Transverse colon (tissue), 4 donors: ENCODE measurements around the gene HK1. TPM values are rescaled to one million over a fixed set of nuclear protein-coding genes. Genes with fewer than 3 reads are reported as not detected.
A peak's percentile ranks its signal among the peaks of the same experiment; 100 is the strongest.

Source experiments
- DNase-seq: peaks from one replicate; pipeline ENCODE4 v3.0.0-alpha.2; 2019
- H3K27ac ChIP-seq, 4 donors: fragments of 200-600 bp; sonication (generic); 2 replicates each; pipeline ENCODE4 v1.5.1; 2016 to 2018; ENCODE audit warnings: inconsistent platforms in 4 of 4
- H3K27me3 ChIP-seq: fragments of 200-600 bp; sonication (generic); 2 replicates; pipeline ENCODE4 v1.5.1; 2017; ENCODE audit warnings: inconsistent platforms
- H3K36me3 ChIP-seq, 4 donors: fragments of 200-600 bp; sonication (generic); 2 replicates each; pipeline ENCODE4 v1.5.1; 2017 to 2019; ENCODE audit warnings: inconsistent platforms in 4 of 4
- H3K4me1 ChIP-seq, 4 donors: fragments of 200-600 bp; sonication (generic); 2 replicates each; pipeline ENCODE4 v1.5.1; 2017 to 2020; ENCODE audit warnings: inconsistent platforms in 4 of 4
- H3K4me3 ChIP-seq, 4 donors: fragments of 200-600 bp; sonication (generic); 1 replicate in 1 of 4; 2 replicates in 3 of 4; pipeline versions ENCODE4 v1.5.1 to v1.6.1; 2017 to 2019; ENCODE audit warnings: inconsistent platforms in 4 of 4
- H3K9me3 ChIP-seq, 2 donors: fragments of 200-600 bp; sonication (generic); 2 replicates each; pipeline ENCODE4 v1.5.1; 2017 to 2019; ENCODE audit warnings: inconsistent platforms in 2 of 2
- CTCF ChIP-seq, 5 experiments: fragments of 200-600 bp in 3 of 5; fragments of 450-650 bp in 2 of 5; sonication (generic) in 3 of 5; IDR thresholded peaks; 1 replicate in 2 of 5; 2 replicates in 3 of 5; pipeline ENCODE4 v1.5.1; 2016 to 2017; ENCODE audit warnings: antibody characterized with exemption in 5 of 5, inconsistent platforms in 3 of 5, mild to moderate bottlenecking in 2 of 5, moderate library complexity in 1 of 5
- EP300 ChIP-seq: sonication (generic); formaldehyde crosslinking; IDR thresholded peaks from one replicate; pipeline ENCODE4 v1.6.1; 2017; ENCODE audit warnings: antibody characterized with exemption, low read depth
- POLR2A ChIP-seq: fragments of 450-650 bp; IDR thresholded peaks from one replicate; pipeline ENCODE4 v1.6.1; 2016; ENCODE audit warnings: antibody characterized with exemption, mild to moderate bottlenecking, moderate library complexity
- POLR2AphosphoS5 ChIP-seq, 3 donors: sonication (generic); formaldehyde crosslinking; IDR thresholded peaks; one replicate each; pipeline ENCODE4 v1.6.1; 2016; ENCODE audit warnings: antibody characterized with exemption in 3 of 3
- WGBS, 2 donors: methylation state at CpG; one replicate each; pipeline ENCODE4 v1.1.5; 2018; ENCODE audit warnings: low coverage in 1 of 2; 5-methylcytosine and 5-hydroxymethylcytosine counted together
- in situ Hi-C, 4 donors: fragments of 200-750 bp; cut with MboI; loops; one replicate each; pipeline versions ENCODE4 v1.15.0 to v1.15.1; 2017; ENCODE audit warnings: low sequenced_read_pairs in 3 of 4, low pct_ligation_motif_present in 1 of 4, low pct_unique_long_range_greater_than_20kb in 1 of 4
- intact Hi-C: fragments of 100-400 bp; cut with DNase I; formaldehyde crosslinking; loops from one replicate; pipeline ENCODE4 v1.15.1; 2023; ENCODE audit warnings: low total_unique reads
- total RNA-seq, 4 donors: library from RNA; depleted of rRNA; stranded (reverse); fragments of >200 nt; gene quantifications; one replicate each; pipeline ENCODE4 v1.1.0, GENCODE V29; 2016

Gene HK1
- total RNA-seq, 4 donors from 2014 or later, result 27.3 to 69.9 (median 54.0) TPM

GRCh38 chr10:69409176-69409495 lies 130.8 kb downstream of the HK1 start:
- Histone ChIP-seq H3K9me3 (no peaks in the 10 kb centered on the region), H3K36me3 (peaks cover 0 to 2% (median 0%) of the 10 kb centered on the region in 4 donors), H3K4me3 (peak overlapping the region in 3 of 4 donors; percentile 4 to 32 (median 27)), H3K27ac (peak overlapping the region; percentile 88 to 94 (median 92)), H3K27me3 (no peaks in the 10 kb centered on the region), H3K4me1 (peaks cover 13 to 49% (median 24%) of the 10 kb centered on the region in 4 donors)
- in situ Hi-C loops (loop anchor here in 3 of 4 donors (10.0 to 25.0 kb wide), 2 partner anchors 226 to 228 kb away; partner anchors contain the start of gene FAM241B (in 3 of the 3)), intact Hi-C loops (no loop called here)
- no peak for DNase-seq
- 13 to 16% methylated on average over 5 to 7 of the region's 7 CpGs for WGBS, 2 donors
- TF ChIP-seq CTCF (IDR thresholded peaks at IDR 0.05) (no peak), POLR2A (no peak), EP300 (no peak), POLR2AphosphoS5 (IDR thresholded peaks at IDR 0.05) (no peak)

- no peak overlapping the region for H3K4me3 ChIP-seq
- DNase-seq, result peak; percentile 40
- H3K9me3 ChIP-seq, result no peaks in the 10 kb centered on the region
- H3K27me3 ChIP-seq, result no peaks in the 10 kb centered on the region
- intact Hi-C loops (loop anchor here (5.0 kb wide), 1 partner anchor 1817 kb away; no protein-coding TSS in a partner anchor), in situ Hi-C loops (loop anchor here (10.0 to 25.0 kb wide), 3 partner anchors 95 to 227 kb away; partner anchors contain the start of gene FAM241B (in 4 of the 4))
- TF ChIP-seq CTCF (IDR thresholded peaks at IDR 0.05) (no peak), POLR2AphosphoS5 (IDR thresholded peaks at IDR 0.05) (peak in 1 of 3 donors; percentile 43)
- H3K27ac ChIP-seq, result peak overlapping the region; percentile 78 to 94 (median 89)
- H3K36me3 ChIP-seq, result no peaks in the 10 kb centered on the region
- 60 to 65% methylated on average over 1 to 5 of the region's 6 CpGs for WGBS, 2 donors
- peaks cover 13 to 48% (median 24%) of the 10 kb centered on the region in 4 donors for H3K4me1 ChIP-seq
Observed at GRCh38 chr10:69409968-69410367, 131.7 kb downstream of the HK1 start.

GRCh38 chr10:69410487-69410886 lies 132.2 kb downstream of the HK1 start:
- Histone ChIP-seq H3K4me1 (peaks cover 13 to 43% (median 24%) of the 10 kb centered on the region in 4 donors), H3K36me3 (no peaks in the 10 kb centered on the region), H3K27me3 (no peaks in the 10 kb centered on the region), H3K4me3 (no peak overlapping the region), H3K27ac (peak overlapping the region; percentile 78 to 94 (median 89)), H3K9me3 (no peaks in the 10 kb centered on the region)
- intact Hi-C loops (loop anchor here (5.0 kb wide), 1 partner anchor 1817 kb away; no protein-coding TSS in a partner anchor), in situ Hi-C loops (loop anchor here in 3 of 4 donors (10.0 to 25.0 kb wide), 3 partner anchors 94 to 227 kb away; partner anchors contain the start of gene FAM241B (in 3 of the 3))
- 67 to 76% methylated on average over 1 to 9 of the region's 10 CpGs for WGBS, 2 donors
- no peak for TF ChIP-seq CTCF (IDR thresholded peaks at IDR 0.05)
- no peak for TF ChIP-seq POLR2A
- no peak for TF ChIP-seq EP300
- peak in 1 of 3 donors; percentile 13 for TF ChIP-seq POLR2AphosphoS5 (IDR thresholded peaks at IDR 0.05)
- no peak for DNase-seq

GRCh38 chr10:69411476-69411875 lies 133.2 kb downstream of the HK1 start:
- H3K27ac ChIP-seq, result peak overlapping the region; percentile 78 to 94 (median 89)
- H3K4me1 ChIP-seq, result peaks cover 13 to 33% (median 22%) of the 10 kb centered on the region in 4 donors
- in situ Hi-C loops (loop anchor here in 3 of 4 donors (10.0 to 25.0 kb wide), 3 partner anchors 93 to 226 kb away; partner anchors contain the start of gene FAM241B (in 3 of the 3)), intact Hi-C loops (loop anchor here (5.0 kb wide), 1 partner anchor 1816 kb away; no protein-coding TSS in a partner anchor)
- DNase-seq, result no peak
- H3K27me3 ChIP-seq, result no peaks in the 10 kb centered on the region
- 40 to 56% methylated on average over 1 to 4 of the region's 4 CpGs for WGBS, 2 donors
- H3K9me3 ChIP-seq, result no peaks in the 10 kb centered on the region
- TF ChIP-seq POLR2AphosphoS5 (IDR thresholded peaks at IDR 0.05), result peak in 2 of 3 donors; percentile 15 to 16
- TF ChIP-seq CTCF (IDR thresholded peaks at IDR 0.05), result no peak
- no peak for TF ChIP-seq POLR2A
- TF ChIP-seq EP300, result no peak
- no peaks in the 10 kb centered on the region for H3K36me3 ChIP-seq
- no peak overlapping the region for H3K4me3 ChIP-seq
